GM19035 (cell line): ENCODE data around the gene RABL2A.
"Not testable (repeated sequence)": the region's sequence is repeated elsewhere in the genome, so short reads cannot be mapped to it uniquely, and the experiment has no call there.

ENCODE experiments used
- ATAC-seq: cut with Tn5 transposase; IDR thresholded peaks from one replicate; pipeline ENCODE4 v1.9.1; 2021; ENCODE audit not compliant: unreplicated experiment

The RABL2A gene

GRCh38 chr2:113606036-113606435 is 21.0 kb upstream of the RABL2A start:
- ATAC-seq = not testable (repeated sequence)

- ATAC-seq = not testable (repeated sequence)
Measured at GRCh38 chr2:113609822-113610221, 17.2 kb upstream of the RABL2A start.

GRCh38 chr2:113621002-113621401 is 6.1 kb upstream of the RABL2A start:
- not testable (repeated sequence) for ATAC-seq

GRCh38 chr2:113625906-113626305 is 1.2 kb upstream of the RABL2A start:
- not testable (repeated sequence) for ATAC-seq

- not testable (repeated sequence) for ATAC-seq
Measured at GRCh38 chr2:113632849-113633345, 5.8 kb downstream of the RABL2A start.

GRCh38 chr2:113635358-113635757 is 8.3 kb downstream of the RABL2A start:
- not testable (repeated sequence) for ATAC-seq

- not testable (repeated sequence) for ATAC-seq
Measured at GRCh38 chr2:113636226-113636625, 9.2 kb downstream of the RABL2A start.

- ATAC-seq = not testable (repeated sequence)
Measured at GRCh38 chr2:113638084-113638483, 11.0 kb downstream of the RABL2A start.

GRCh38 chr2:113646217-113646616 is 19.2 kb downstream of the RABL2A start:
- ATAC-seq = not testable (repeated sequence)

- not testable (repeated sequence) for ATAC-seq
Measured at GRCh38 chr2:113650834-113651815, 24.1 kb downstream of the RABL2A start.

GRCh38 chr2:113652599-113652998 is 25.5 kb downstream of the RABL2A start:
- not testable (repeated sequence) for ATAC-seq

GRCh38 chr2:113656031-113656624 is 29.1 kb downstream of the RABL2A start:
- not testable (repeated sequence) for ATAC-seq

- ATAC-seq = not testable (repeated sequence)
Measured at GRCh38 chr2:113657735-113658134, 30.7 kb downstream of the RABL2A start.

- ATAC-seq = not testable (repeated sequence)
Measured at GRCh38 chr2:113663285-113664060, 36.4 kb downstream of the RABL2A start.

GRCh38 chr2:113664761-113665533 is 37.9 kb downstream of the RABL2A start:
- not testable (repeated sequence) for ATAC-seq

GRCh38 chr2:113669013-113669412 is 41.9 kb downstream of the RABL2A start:
- not testable (repeated sequence) for ATAC-seq

GRCh38 chr2:113672326-113672932 is 45.4 kb downstream of the RABL2A start:
- ATAC-seq = no peak

- no peak for ATAC-seq
Measured at GRCh38 chr2:113675875-113676274, 48.8 kb downstream of the RABL2A start.

GRCh38 chr2:113676623-113677266 is 49.7 kb downstream of the RABL2A start:
- ATAC-seq = no peak
